NCI-H2107 treated with DMSO at 0.1 percent for 48 hours (cell line): ENCODE data around the gene LILRA5.
"Not testable (repeated sequence)": the region's sequence is repeated elsewhere in the genome, so short reads cannot be mapped to it uniquely, and the experiment has no call there.

ENCODE experiments used
- DNase-seq: peaks from one replicate; lab custom pipeline; 2025; ENCODE audit not compliant: unreplicated experiment; lab: John Stamatoyannopoulos, UW

Gene LILRA5

DNA sequence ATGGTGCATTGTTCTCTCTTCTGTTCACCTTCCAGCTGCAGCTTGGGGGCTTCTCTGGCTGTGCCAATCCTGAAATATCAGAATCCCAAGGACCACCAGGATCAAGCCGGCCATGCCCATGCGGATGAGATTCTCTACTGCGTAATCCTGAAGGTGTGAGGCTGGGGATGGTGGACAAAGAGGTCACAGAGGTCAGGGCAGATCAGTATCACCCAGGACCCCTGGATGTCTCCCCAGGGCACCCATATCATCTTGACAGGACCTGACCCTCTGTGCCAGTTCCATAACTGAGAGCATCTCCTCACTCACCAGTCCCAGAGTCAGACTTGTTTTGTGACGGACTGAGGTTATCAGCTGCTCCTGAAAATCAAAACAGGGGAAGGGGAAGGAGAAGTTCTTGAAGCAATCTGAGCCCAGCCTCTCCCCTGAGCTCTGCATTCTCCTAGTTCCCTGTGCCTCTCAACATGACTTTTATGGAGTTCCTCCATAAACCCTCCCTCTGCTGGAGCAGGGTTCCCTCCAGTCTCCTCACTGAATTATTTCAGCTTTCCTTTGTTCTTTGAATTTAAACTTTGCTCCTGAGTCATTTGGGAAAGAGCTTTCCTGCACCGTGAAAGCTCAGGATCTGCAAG is 5.5 kb downstream of the LILRA5 start:
- DNase-seq: no peak

- DNase-seq: no peak
These were observed 7.8 kb downstream of the LILRA5 start for GRCh38 chr19:54305141-54305540.

- no peak for DNase-seq
These were observed 10.7 kb downstream of the LILRA5 start for GRCh38 chr19:54302257-54302656.

GRCh38 chr19:54299515-54299914 is 13.5 kb downstream of the LILRA5 start:
- DNase-seq: no peak

DNA sequence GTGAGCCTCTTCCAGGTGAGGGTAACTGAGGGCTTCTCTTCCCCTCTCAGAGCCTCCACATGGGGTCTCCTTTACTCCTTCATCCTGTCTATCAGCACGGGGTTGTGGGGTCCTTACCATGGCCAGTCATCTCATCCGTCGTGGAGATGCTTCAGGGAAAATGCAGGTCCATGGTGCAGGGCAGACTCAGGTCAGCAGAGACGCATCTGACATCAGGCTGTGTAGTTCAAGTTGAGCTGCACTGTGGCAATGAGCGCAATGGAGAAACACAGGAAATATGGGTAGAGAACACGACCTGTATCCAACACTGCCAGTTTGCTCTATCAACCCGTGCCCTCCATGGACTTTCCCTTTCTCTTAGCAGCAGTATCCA is 13.9 kb downstream of the LILRA5 start:
- DNase-seq: no peak

DNA sequence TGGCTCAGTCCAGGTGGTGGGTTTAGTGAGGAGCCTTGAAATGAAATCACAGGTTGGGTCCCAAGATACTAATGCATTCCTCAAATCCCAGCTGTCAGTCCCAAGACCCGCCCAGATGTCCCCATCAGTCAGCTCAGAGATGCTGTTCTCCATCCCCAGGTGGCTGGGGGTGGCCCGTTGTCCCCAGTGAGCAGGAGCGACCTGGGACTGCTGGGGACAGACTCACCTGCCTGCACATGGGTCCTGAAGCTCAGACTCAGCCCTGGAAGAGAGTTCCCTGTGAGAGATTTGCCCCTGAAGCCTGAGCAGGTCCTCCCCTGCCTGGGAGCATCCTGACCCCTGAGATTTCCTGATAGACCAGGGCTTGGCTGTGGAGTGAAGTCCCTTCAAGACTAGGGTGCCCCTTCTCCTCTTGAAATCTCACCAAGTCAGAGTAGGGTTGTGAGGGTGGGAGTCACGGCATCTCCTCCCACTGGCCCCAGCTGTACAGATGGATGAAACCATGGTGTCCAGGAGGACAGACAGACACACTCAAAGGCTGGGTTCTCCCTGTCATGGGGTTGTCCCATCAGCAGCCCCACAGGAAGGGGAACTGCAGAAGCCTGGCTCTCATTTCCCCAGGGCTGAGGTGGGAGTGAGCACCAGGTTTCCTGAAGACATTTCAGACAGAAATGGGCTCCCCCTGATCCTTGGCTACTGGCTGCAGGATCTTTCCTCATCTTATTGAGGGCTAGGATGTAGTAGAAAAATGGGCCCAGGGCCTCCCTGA is 14.4 kb downstream of the LILRA5 start:
- DNase-seq: no peak

DNA sequence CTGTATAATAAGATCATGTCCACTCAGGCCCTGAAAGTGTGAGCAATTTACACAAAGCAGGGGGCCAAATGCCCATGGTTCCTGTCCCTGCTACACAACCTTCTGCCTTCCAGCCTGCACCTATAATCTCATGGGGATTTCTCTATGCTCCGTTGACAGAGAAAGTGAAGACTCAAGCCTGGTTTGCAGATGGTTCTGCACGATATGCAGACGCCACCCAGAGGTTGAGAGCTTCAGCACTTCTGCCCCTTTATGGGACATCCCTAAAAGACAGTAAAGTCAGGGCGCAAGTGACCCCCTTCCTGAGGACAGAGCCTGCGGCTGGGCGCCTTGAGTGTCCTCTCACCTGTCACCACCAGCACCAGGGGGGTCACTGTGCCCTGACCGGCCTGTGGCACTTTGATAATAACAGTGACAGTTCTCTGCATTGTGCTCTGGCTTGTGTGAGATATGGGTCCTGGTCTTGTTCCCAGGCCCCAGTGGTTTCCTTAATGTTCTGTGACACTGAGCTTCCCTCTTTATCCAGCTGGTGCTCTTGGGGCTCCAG is 15.1 kb downstream of the LILRA5 start:
- no peak for DNase-seq

DNA sequence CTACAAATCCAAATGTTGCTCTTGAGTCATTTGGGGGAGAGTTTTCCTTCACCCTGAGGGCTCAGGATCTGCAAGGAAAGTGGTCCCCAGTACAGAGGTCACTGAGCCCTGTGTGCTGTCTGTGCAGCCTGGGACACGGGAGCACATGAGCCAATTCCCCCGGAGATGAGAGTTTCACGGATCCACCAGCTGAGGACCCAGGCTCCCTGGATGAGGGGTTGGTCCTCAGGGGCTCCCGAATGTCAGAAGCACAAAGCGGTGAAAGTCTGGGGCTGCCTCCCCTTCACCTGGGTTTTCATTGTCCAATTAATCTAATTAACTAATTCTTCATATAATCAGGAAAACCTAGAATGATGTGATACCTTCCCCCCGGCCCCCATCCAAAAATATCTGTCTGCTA is 18.4 kb downstream of the LILRA5 start:
- no peak for DNase-seq

DNA sequence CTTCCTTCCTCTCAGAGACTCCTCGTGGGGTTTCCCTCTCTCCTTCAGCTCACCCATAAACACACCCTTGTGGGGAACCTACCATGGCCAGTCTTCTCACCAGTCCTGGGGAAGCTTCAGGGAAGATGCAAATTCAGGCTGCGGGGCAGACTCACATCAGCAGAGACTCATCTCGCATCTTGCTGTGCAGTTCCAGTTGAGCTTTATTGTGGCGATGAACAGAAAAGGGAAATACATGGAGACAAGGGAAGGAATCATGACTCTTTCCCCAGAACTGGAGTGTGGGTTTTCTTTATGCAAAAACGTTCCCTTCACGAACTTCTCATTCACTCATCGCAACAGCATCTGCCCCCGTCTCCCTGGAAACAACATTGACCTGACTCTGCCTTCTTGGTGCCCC is 23.8 kb downstream of the LILRA5 start:
- DNase-seq: not testable (repeated sequence)

GRCh38 chr19:54287456-54287855 is 25.5 kb downstream of the LILRA5 start:
- DNase-seq: no peak

DNA sequence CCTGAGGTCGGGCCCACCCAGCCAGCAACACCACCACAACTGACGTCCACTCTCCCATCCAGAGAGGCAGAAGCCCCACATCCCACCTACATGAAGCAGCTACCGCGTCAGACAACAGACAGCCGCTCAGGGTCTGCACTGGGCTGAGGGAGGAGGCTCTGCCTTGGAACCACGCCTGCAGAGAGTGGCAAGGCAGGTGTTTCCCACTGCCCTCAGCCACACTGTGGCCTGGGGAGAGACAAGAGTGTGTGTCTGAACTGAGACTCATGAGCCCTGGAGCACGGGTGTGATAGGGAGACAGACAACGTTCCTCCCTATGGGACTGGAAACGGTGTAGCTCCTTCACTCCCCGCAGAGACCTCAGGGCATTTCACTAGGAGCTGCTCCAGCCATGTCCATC is 26.7 kb downstream of the LILRA5 start:
- not testable (repeated sequence) for DNase-seq

DNA sequence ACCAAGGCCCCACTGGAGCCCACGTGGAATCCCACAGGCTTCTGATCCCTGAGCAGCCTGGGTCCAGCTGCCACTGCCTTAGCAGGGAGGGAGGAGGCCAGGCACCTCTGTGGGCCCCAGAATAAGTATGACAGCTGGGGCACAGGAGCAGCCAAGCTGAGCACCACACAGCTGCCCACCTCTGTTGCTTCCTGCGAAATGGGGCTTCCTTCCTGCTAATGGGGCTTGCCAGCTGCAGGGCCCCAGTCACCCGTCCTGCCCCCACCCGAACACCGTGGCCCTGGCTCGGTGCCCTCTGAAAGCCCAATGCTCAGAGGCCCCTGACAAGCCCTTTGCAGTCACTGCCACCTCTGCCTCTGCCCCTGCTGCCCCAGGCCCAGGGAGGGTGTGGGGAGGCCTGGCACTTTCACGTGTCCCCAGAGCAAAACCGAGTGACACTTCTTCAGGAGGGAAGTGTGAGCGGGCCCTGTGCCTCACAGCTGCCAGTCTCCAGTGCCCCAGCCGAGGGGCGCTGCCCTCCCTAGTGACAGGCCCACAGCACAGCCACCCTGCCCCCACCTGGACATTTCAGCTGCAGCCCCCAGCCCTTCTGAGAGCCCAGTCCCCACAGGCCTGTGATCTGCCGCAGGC is 27.4 kb downstream of the LILRA5 start:
- DNase-seq: not testable (repeated sequence)

DNA sequence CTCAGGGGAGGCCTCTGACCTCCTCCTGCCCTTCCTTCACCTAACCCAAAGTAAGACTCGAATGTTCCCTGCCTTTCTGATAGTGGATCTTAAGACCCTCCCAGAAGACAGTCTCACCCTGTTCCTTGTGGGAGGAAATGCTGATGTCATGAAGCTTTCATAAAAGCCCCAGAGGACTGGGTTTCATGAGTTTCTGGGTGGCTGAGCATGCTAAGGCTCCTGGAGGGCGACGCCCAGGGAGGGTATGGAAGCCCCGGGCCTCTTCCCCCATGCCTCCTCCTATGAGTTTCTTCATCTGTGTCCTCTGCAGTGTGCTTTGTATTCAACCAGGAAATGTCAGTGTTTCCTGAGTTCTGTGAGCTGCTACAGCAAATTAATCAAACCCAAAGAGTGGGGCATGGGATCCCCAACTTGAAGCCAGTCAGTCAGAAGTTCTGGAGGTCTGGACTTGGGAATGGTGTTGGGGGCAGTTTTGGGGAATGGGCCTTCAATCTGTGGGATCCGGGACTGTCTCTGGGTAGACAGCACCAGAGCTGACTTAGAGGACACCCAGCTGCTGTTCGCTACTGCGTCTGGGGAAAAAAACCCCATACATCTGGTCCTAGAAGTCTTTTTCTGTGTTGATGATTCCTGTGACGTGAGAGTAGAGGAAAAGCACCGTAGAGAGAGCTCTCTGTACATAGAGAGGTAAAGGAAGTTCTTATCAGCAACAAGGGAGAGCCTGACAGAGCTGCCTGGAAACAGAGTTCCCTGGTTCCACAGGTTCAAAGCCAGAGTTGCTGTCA is 30.1 kb downstream of the LILRA5 start:
- DNase-seq: no peak

DNA sequence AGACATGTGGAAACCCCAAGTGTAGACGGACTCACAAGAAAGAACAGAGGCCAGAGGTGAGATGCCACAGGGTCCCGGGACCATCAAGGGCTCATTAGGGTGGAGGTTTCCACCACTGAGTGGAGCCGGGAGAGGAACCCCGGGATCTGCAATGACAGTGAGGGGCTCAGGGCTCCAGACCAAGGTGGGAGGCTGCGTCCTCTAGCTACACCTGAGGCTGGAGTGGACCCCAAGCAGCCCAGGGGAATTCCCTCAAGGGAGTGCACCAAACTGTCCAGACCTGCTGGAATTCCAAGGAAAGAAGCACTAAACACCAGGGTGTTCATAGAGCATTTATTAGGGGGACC is 31.3 kb downstream of the LILRA5 start:
- not testable (repeated sequence) for DNase-seq

- no peak for DNase-seq
These were observed 31.8 kb downstream of the LILRA5 start, which contains the start of gene LILRB2 for GRCh38 chr19:54281007-54281728. LILRB2 (minus strand) TSS chr19:54281110; CDS start chr19:54280496, 614 bp downstream.

- not testable (repeated sequence) for DNase-seq
These were observed 32.5 kb downstream of the LILRA5 start for GRCh38 chr19:54280441-54280840.

DNA sequence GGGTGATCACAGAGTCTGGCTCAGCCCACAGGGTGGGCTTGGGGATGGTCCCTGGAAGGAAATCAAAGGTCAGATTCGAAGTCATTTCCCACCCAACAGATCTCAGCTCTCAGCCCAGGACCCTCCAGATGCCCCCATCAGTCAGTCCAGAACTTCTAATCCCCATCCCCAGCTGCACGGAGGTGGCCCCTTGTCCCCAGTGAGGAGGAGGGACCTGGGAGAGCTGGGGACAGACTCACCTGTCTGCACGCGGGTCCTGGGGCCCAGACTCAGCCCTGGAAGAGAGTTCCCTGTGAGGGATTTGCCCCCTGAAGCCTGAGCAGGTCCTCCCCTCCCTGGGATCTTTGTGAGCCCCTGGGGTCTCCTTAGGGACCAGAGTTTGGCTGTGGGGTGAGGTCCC is 32.9 kb downstream of the LILRA5 start:
- DNase-seq: not testable (repeated sequence)

DNA sequence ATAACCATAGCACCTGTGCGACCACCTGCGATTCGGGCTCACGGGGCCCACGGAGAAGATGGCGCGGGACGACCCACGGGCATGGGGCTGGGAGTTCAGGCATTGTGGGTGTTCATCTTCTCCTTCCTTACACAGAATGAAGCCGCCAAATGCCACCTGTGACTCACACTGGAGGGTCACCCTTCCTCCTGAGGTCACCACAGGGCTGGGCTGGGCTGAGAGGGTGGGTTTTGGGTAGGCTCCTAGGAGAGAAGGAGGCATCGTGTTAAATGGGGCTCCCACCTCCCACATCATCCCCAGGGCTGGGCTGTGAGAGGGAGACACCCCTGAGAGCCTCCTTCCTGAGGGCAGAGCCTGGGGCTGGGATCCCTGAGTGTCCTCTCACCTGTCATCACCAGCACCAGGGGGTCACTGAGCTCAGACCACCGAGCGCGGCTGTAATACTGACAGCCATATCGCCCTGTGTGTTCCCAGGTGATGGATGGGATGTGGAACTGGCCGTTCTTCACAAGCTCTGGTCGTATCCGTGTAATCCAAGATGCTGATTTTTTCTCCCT is 33.5 kb downstream of the LILRA5 start:
- no peak for DNase-seq

GRCh38 chr19:54278571-54279195 is 34.3 kb downstream of the LILRA5 start:
- not testable (repeated sequence) for DNase-seq

DNA sequence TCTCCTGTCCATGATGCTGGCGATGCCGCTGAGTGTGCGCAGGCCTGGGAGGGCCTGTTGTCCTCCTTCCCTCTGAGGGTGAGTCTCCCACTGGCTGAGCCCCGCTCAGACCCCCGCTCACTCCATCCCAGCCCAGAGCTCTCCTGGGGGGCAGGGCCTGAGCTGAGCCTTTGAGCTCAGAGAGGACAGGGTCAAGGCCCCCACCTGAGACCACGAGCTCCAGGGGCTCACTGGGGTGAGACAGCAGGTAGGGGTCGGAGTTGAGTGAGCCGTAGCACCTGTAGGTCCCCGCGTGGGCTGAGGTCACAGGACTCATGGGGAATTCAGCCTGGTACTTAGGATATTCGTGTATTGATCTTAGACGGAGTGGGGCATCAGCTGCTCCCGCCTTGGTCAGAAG is 34.9 kb downstream of the LILRA5 start:
- DNase-seq: not testable (repeated sequence)
